Measurements from ENCODE around the gene TSC1. TPM values are rescaled to one million over a fixed set of nuclear protein-coding genes. Genes with fewer than 3 reads are reported as not detected.

The TSC1 gene
- total and polyA plus RNA-seq, 2 experiments from 2014 or later, result 21.1 to 52.3 TPM

- Histone ChIP-seq H3K9me3 (ENCODE audit: low read depth) (no peaks in the 10 kb centered on the region), H3K36me3 (no peaks in the 10 kb centered on the region), H3K4me3 (no peak overlapping the region), H3K4me1 (ENCODE audit: low read depth) (peaks cover 12% of the 10 kb centered on the region), H3K27ac (no peak overlapping the region), H3K27me3 (no peaks in the 10 kb centered on the region)
- DNase-seq (ENCODE audit: low read depth in 1 of 2, low spot score in 1 of 2), result no peak
- TF ChIP-seq CTCF (IDR thresholded peaks at IDR 0.05; ENCODE audit: low read depth, low read length), result no peak
Measured at GRCh38 chr9:132948482-132949050, 4.2 kb upstream of the TSC1 start.

- no peaks in the 10 kb centered on the region for H3K27me3 ChIP-seq
- no peak for DNase-seq (ENCODE audit: low read depth in 1 of 2, low spot score in 1 of 2)
- no peaks in the 10 kb centered on the region for H3K36me3 ChIP-seq
- H3K9me3 ChIP-seq (ENCODE audit: low read depth), result no peaks in the 10 kb centered on the region
- H3K4me1 ChIP-seq (ENCODE audit: low read depth), result peaks cover 20% of the 10 kb centered on the region
- H3K4me3 ChIP-seq, result no peak overlapping the region
- no peak overlapping the region for H3K27ac ChIP-seq
- TF ChIP-seq CTCF (IDR thresholded peaks at IDR 0.05; ENCODE audit: low read depth, low read length), result no peak
Measured at GRCh38 chr9:132947756-132948155, 3.3 kb upstream of the TSC1 start.

GRCh38 chr9:132946631-132947295 is 2.3 kb upstream of the TSC1 start:
- H3K27ac ChIP-seq, result peak overlapping the region; percentile 99
- H3K36me3 ChIP-seq, result no peaks in the 10 kb centered on the region
- peak; percentile 54 to 65 for DNase-seq (ENCODE audit: low read depth in 1 of 2, low spot score in 1 of 2)

GRCh38 chr9:132946211-132946610 is 1.8 kb upstream of the TSC1 start:
- no peaks in the 10 kb centered on the region for H3K27me3 ChIP-seq
- no peak for DNase-seq (ENCODE audit: low read depth in 1 of 2, low spot score in 1 of 2)
- H3K4me1 ChIP-seq (ENCODE audit: low read depth), result peaks cover 35% of the 10 kb centered on the region
- no peak overlapping the region for H3K4me3 ChIP-seq
- TF ChIP-seq CTCF (IDR thresholded peaks at IDR 0.05; ENCODE audit: low read depth, low read length), result no peak
- H3K27ac ChIP-seq, result peak overlapping the region; percentile 99
- H3K36me3 ChIP-seq, result no peaks in the 10 kb centered on the region
- H3K9me3 ChIP-seq (ENCODE audit: low read depth), result no peaks in the 10 kb centered on the region

More at GRCh38 chr9:132946631-132947295, 2.3 kb upstream of the TSC1 start:
- Histone ChIP-seq H3K4me3 (no peak overlapping the region), H3K4me1 (ENCODE audit: low read depth) (peaks cover 30% of the 10 kb centered on the region), H3K27me3 (no peaks in the 10 kb centered on the region), H3K9me3 (ENCODE audit: low read depth) (no peaks in the 10 kb centered on the region)
- no peak for TF ChIP-seq CTCF (IDR thresholded peaks at IDR 0.05; ENCODE audit: low read depth, low read length)

DNA sequence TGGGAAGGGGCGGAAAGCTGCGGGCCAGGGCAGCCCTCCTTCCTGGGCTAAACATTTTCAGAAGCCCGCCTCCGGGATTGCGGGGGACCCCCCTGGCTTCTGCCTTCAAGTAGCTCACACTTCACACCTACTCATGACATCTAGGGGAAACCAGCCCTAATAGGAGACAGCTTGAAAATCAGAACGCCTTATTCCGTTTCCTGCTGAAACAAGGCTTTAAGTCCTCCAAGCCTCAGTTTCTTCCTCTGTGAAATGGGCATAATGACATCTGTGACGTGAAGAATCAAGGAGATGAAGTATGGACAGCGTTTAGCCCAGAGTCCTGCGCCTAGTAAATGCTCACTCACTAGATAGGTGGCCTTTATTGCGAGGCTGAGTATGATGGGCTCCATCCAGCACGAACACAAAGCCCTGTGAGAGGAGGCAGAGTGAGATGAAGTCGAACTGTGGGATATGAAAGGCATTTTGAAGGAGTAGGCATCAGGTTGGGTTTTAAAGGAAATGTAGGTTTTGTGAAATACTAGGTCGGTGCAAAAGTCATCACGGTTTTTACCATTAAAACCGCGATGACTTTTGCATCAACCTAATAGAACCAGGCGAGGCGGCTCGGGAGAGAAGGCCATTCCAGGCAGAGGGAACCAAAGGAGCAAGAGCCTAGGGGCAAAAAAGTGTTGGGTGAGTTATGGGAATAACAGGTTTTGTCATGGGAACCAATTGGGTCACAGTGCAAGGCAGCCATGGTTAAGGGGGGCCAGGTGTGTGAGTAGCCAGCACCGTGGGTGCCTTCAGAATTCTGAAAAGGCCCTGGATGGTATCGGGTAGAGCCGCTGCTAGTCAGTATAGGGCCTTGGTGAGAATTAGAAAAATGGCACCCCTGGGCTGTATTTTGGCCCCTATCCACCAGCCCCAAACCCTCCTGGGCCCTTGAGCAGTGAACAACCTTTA is 1.0 kb upstream of the TSC1 start:
- Histone ChIP-seq H3K36me3 (no peaks in the 10 kb centered on the region), H3K4me3 (peak overlapping the region; percentile 73), H3K9me3 (ENCODE audit: low read depth) (no peaks in the 10 kb centered on the region), H3K27me3 (no peaks in the 10 kb centered on the region), H3K4me1 (ENCODE audit: low read depth) (peaks cover 35% of the 10 kb centered on the region), H3K27ac (peak overlapping the region; percentile 99)
- TF ChIP-seq CTCF (IDR thresholded peaks at IDR 0.05; ENCODE audit: low read depth, low read length), result no peak
- DNase-seq (ENCODE audit: low read depth in 1 of 2, low spot score in 1 of 2), result no peak

Data from cardiac muscle cell (in vitro differentiated cells and primary cell).